OCI-LY7 (cell line): ENCODE measurements around the gene CTNNA2. TPM values are rescaled to one million over a fixed set of nuclear protein-coding genes. Genes with fewer than 3 reads are reported as not detected.

ENCODE experiments used
- BruUV-seq: library from RNA; stranded (reverse); fragments of 400-500 nt; replicated peaks from 2 replicates; lab custom pipeline; 2021; lab: Mats Ljungman, UMichigan
- CTCF ChIA-PET: fragments of 300-600 bp; sonication (Branson Sonifier 250); formaldehyde crosslinking; loops from one replicate; lab custom pipeline; 2022; ENCODE audit warnings: antibody characterized with exemption; ENCODE audit not compliant: unreplicated experiment; lab: Charles Lee
- POLR2A ChIA-PET: fragments of 300-600 bp; sonication (Branson Sonifier 250); formaldehyde crosslinking; loops from one replicate; lab custom pipeline; 2022; ENCODE audit warnings: antibody characterized with exemption; lab: Charles Lee
- DNase-seq: peaks from one replicate; pipeline ENCODE4 v3.0.0-alpha.2; 2015; ENCODE audit warnings: low spot score
- H2AFZ ChIP-seq: fragments of 200-600 bp; sonication (generic), shearing (Covaris generic); 2 replicates; pipeline ENCODE4 v1.6.1; 2014; ENCODE audit warnings: mild to moderate bottlenecking, antibody characterized with exemption, low read length, moderate library complexity
- H3K27ac ChIP-seq: fragments of 200-600 bp; sonication (generic); 2 replicates; pipeline ENCODE4 v1.5.1; 2014; ENCODE audit warnings: mixed run types, low read depth, mild to moderate bottlenecking, moderate library complexity, low read length, inconsistent platforms; ENCODE audit not compliant: poor library complexity, severe bottlenecking
- H3K36me3 ChIP-seq: fragments of 200-600 bp; sonication (generic); 2 replicates; pipeline ENCODE4 v1.6.1; 2014; ENCODE audit warnings: mild to moderate bottlenecking, antibody characterized with exemption, low read length, moderate library complexity, mixed read lengths; ENCODE audit not compliant: insufficient read depth
- H3K4me1 ChIP-seq: fragments of 200-600 bp; sonication (generic); 2 replicates; pipeline ENCODE4 v1.5.1; 2014; ENCODE audit warnings: mild to moderate bottlenecking, low read length; ENCODE audit not compliant: insufficient read depth, poor library complexity, severe bottlenecking
- H3K4me2 ChIP-seq: fragments of 200-600 bp; sonication (generic); 2 replicates; pipeline ENCODE4 v1.6.1; 2014; ENCODE audit warnings: mild to moderate bottlenecking, low read length
- H3K4me3 ChIP-seq: fragments of 200-600 bp; sonication (generic); 2 replicates; pipeline ENCODE4 v1.5.1; 2014; ENCODE audit warnings: mild to moderate bottlenecking, low read depth, low read length; ENCODE audit not compliant: poor library complexity, severe bottlenecking
- H3K79me2 ChIP-seq: fragments of 200-600 bp; sonication (generic); 2 replicates; pipeline ENCODE4 v1.6.1; 2016; ENCODE audit warnings: low read depth, mild to moderate bottlenecking, low read length, moderate library complexity, mixed read lengths; ENCODE audit not compliant: insufficient read depth
- H3K9me2 ChIP-seq: fragments of 200-600 bp; sonication (generic); 2 replicates; pipeline ENCODE4 v1.6.1; 2016; ENCODE audit warnings: mild to moderate bottlenecking, low read length, mixed read lengths; ENCODE audit not compliant: insufficient read depth
- H3K9me3 ChIP-seq: fragments of 200-600 bp; sonication (generic); 2 replicates; pipeline ENCODE4 v1.6.1; 2014; ENCODE audit warnings: mild to moderate bottlenecking, mixed run types, low read length, mixed read lengths
- H4K20me1 ChIP-seq: fragments of 200-600 bp; sonication (generic); 2 replicates; pipeline ENCODE4 v1.6.1; 2014; ENCODE audit warnings: mild to moderate bottlenecking, antibody characterized with exemption, low read length, moderate library complexity, mixed read lengths; ENCODE audit not compliant: insufficient read depth
- EZH2phosphoT487 ChIP-seq: fragments of 200-600 bp; sonication (generic); IDR thresholded peaks from 2 replicates; pipeline ENCODE4 v1.6.1; 2018; ENCODE audit warnings: low read depth, borderline replicate concordance, mild to moderate bottlenecking, mixed run types, antibody characterized with exemption, low read length, moderate library complexity, mixed read lengths
- intact Hi-C: fragments of 100-400 bp; cut with micrococcal nuclease; formaldehyde crosslinking; loops from one replicate; pipeline ENCODE4 v1.10.0; 2022; ENCODE audit not compliant: unreplicated experiment
- total RNA-seq, 2 experiments: library from RNA; depleted of rRNA in 1 of 2; stranded (reverse); fragments of >200 nt in 1 of 2; shearing (Covaris generic) in 1 of 2; gene quantifications; 2 replicates each; pipeline ENCODE4 v1.2.3, GENCODE V29; 2014 to 2022
- TF ChIP-seq, protein P1 (sequence below): fragments of 200-600 bp; sonication (generic); conservative IDR thresholded peaks from 2 replicates; pipeline ENCODE4 v1.5.1; 2014; ENCODE audit warnings: mild to moderate bottlenecking, antibody characterized with exemption, low read length, moderate library complexity, mixed read lengths

Gene CTNNA2
- total RNA-seq, 2 experiments from 2014 or later: 0.19 to 2.7 TPM

- Histone ChIP-seq H3K9me3 (no peaks in the 10 kb centered on the region), H3K27ac (no peak overlapping the region), H4K20me1 (no peaks in the 10 kb centered on the region), H3K4me3 (no peak overlapping the region), H2AFZ (no peak overlapping the region), H3K36me3 (no peaks in the 10 kb centered on the region), H3K9me2 (no peaks in the 10 kb centered on the region), H3K4me2 (no peak overlapping the region), H3K79me2 (no peaks in the 10 kb centered on the region), H3K4me1 (no peaks in the 10 kb centered on the region)
- TF ChIP-seq EZH2phosphoT487: no peak
- TF ChIP-seq, protein P1, sequence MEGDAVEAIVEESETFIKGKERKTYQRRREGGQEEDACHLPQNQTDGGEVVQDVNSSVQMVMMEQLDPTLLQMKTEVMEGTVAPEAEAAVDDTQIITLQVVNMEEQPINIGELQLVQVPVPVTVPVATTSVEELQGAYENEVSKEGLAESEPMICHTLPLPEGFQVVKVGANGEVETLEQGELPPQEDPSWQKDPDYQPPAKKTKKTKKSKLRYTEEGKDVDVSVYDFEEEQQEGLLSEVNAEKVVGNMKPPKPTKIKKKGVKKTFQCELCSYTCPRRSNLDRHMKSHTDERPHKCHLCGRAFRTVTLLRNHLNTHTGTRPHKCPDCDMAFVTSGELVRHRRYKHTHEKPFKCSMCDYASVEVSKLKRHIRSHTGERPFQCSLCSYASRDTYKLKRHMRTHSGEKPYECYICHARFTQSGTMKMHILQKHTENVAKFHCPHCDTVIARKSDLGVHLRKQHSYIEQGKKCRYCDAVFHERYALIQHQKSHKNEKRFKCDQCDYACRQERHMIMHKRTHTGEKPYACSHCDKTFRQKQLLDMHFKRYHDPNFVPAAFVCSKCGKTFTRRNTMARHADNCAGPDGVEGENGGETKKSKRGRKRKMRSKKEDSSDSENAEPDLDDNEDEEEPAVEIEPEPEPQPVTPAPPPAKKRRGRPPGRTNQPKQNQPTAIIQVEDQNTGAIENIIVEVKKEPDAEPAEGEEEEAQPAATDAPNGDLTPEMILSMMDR: no peak
- intact Hi-C loops: no loop called here
- ChIA-PET CTCF (no interaction called here), POLR2A (no interaction called here)
- no TSS peak for BruUV-seq
- DNase-seq: no peak
Measured at GRCh38 chr2:79827881-79828280, 315.0 kb downstream of the CTNNA2 start.

DNA sequence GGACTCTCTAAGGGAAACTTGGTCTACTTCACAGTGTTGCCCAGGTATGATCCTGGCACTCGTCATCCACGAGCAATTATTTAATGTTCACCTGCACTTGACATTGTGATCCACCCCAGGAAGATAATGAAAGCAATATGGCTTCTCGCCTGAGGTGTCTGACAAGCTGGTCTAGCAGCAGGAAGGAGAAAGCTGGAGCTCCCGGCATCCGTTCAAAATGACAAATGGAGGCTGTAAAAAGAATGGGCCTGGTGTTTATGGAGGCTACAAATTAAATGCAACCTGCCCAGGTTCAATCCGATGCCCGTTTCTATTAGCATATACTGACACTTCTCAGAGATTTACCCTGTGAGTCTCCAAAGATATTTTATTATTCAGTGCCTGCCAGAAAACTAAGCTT is 317.6 kb downstream of the CTNNA2 start:
- intact Hi-C loops: no loop called here
- CTCF ChIA-PET: no interaction called here
- no peaks in the 10 kb centered on the region for H4K20me1 ChIP-seq
- TF ChIP-seq, protein P1: no peak
- no peak for TF ChIP-seq EZH2phosphoT487
- BruUV-seq: no TSS peak
- POLR2A ChIA-PET: interaction anchor here (0.6 kb wide), 1 partner anchor 237 kb away, joined by 3 read pairs; no protein-coding TSS in a partner anchor
- H3K4me3 ChIP-seq: no peak overlapping the region
- no peak overlapping the region for H3K27ac ChIP-seq
- H2AFZ ChIP-seq: no peak overlapping the region
- H3K36me3 ChIP-seq: no peaks in the 10 kb centered on the region
- no peaks in the 10 kb centered on the region for H3K9me3 ChIP-seq
- no peaks in the 10 kb centered on the region for H3K79me2 ChIP-seq
- H3K9me2 ChIP-seq: no peaks in the 10 kb centered on the region
- no peak for DNase-seq
- H3K4me2 ChIP-seq: no peak overlapping the region
- H3K4me1 ChIP-seq: no peaks in the 10 kb centered on the region

DNA sequence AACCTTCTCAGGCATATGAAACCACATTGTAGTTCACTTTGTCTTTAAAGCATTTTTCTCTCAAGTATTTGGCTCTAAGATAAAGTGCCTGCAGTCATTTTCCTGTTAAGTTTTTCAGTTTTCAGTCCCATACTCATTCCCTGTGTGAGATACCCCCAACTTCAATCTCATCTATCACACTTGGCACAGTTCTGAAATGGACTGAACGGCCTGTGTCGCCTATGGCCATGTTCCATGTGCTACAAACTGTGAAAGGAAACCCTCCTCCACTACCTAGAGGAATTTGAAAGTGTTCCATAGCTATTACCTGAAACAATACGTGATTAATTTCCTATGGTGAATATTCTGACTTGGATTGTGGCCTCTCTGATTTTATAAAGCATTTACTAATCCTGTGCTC is 319.1 kb downstream of the CTNNA2 start:
- intact Hi-C loops: no loop called here
- DNase-seq: no peak
- Histone ChIP-seq H2AFZ (no peak overlapping the region), H3K79me2 (no peaks in the 10 kb centered on the region), H3K4me1 (no peaks in the 10 kb centered on the region), H4K20me1 (no peaks in the 10 kb centered on the region), H3K9me3 (no peaks in the 10 kb centered on the region), H3K27ac (no peak overlapping the region), H3K36me3 (no peaks in the 10 kb centered on the region), H3K9me2 (no peaks in the 10 kb centered on the region), H3K4me2 (no peak overlapping the region), H3K4me3 (no peak overlapping the region)
- TF ChIP-seq, protein P1: no peak
- TF ChIP-seq EZH2phosphoT487: no peak
- POLR2A ChIA-PET: no interaction called here
- CTCF ChIA-PET: no interaction called here
- no TSS peak for BruUV-seq
